Stomach (tissue), 9 donors: ENCODE data around the gene ADAM30. TPM values are rescaled to one million over a fixed set of nuclear protein-coding genes. Genes with fewer than 3 reads are reported as not detected.
"Not testable (repeated sequence)": the region's sequence is repeated elsewhere in the genome, so short reads cannot be mapped to it uniquely, and the experiment has no call there.

ENCODE experiments used
- DNase-seq, 2 donors: peaks; one replicate each; pipeline versions ENCODE4 v3.0.0 to v3.0.0-alpha.2; 2013 to 2019
- H3K27ac ChIP-seq, 5 donors: fragments of 200-600 bp in 4 of 5; sonication (generic) in 4 of 5; one replicate each; pipeline ENCODE4 v1.5.1; 2013 to 2019; ENCODE audit warnings: mild to moderate bottlenecking in 1 of 5, moderate library complexity in 1 of 5
- H3K27me3 ChIP-seq, 3 donors: fragments of 200-600 bp; sonication (generic); one replicate each; pipeline ENCODE4 v1.5.1; 2017 to 2019; ENCODE audit warnings: mixed run types in 1 of 3
- H3K36me3 ChIP-seq, 4 donors: fragments of 200-600 bp; sonication (generic); 1 replicate in 3 of 4; 2 replicates in 1 of 4; pipeline ENCODE4 v1.5.1; 2016 to 2019
- H3K4me1 ChIP-seq, 4 donors: fragments of 200-600 bp; sonication (generic); one replicate each; pipeline ENCODE4 v1.5.1; 2016 to 2019
- H3K4me3 ChIP-seq, 4 donors: fragments of 200-600 bp; sonication (generic) in 3 of 4; one replicate each; pipeline ENCODE4 v1.5.1; 2016 to 2019; ENCODE audit warnings: mild to moderate bottlenecking in 1 of 4
- H3K9me3 ChIP-seq, 4 donors: fragments of 200-600 bp; sonication (generic); one replicate each; pipeline ENCODE4 v1.5.1; 2016 to 2019
- CTCF ChIP-seq, 7 experiments: fragments of 450-650 bp in 4 of 7; fragments of 200-600 bp in 3 of 7; sonication (generic) in 3 of 7; IDR thresholded peaks; one replicate each; pipeline ENCODE4 v1.5.1; 2016 to 2019; ENCODE audit warnings: antibody characterized with exemption in 7 of 7, control low read depth in 2 of 7, mild to moderate bottlenecking in 1 of 7
- EP300 ChIP-seq: sonication (generic); formaldehyde crosslinking; IDR thresholded peaks from one replicate; pipeline ENCODE4 v1.6.1; 2017; ENCODE audit warnings: antibody characterized with exemption
- POLR2A ChIP-seq, 4 donors: fragments of 450-650 bp; IDR thresholded peaks; one replicate each; pipeline ENCODE4 v1.6.1; 2016; ENCODE audit warnings: antibody characterized with exemption in 4 of 4, control low read depth in 2 of 4, mild to moderate bottlenecking in 1 of 4, moderate library complexity in 1 of 4
- POLR2AphosphoS5 ChIP-seq, 3 donors: sonication (generic); formaldehyde crosslinking; IDR thresholded peaks; one replicate each; pipeline ENCODE4 v1.6.1; 2016; ENCODE audit warnings: antibody characterized with exemption in 3 of 3
- WGBS, 5 donors: extraction: QIAGEN DNeasy Blood & Tissue Kit in 3 of 5; methylation state at CpG; one replicate each; pipeline versions ENCODE4 v1.1.5 to v1.1.7; 2013 to 2018; 5-methylcytosine and 5-hydroxymethylcytosine counted together
- intact Hi-C: fragments of 100-400 bp; cut with DNase I; formaldehyde crosslinking; loops from one replicate; pipeline ENCODE4 v1.15.1; 2023; ENCODE audit warnings: low total_unique reads
- polyA plus RNA-seq, 3 donors: library from polyadenylated mRNA; stranded (reverse); fragments of 200-250 nt; gene quantifications; one replicate each; pipeline ENCODE4 v1.2.3, GENCODE V29; 2013
- total RNA-seq, 5 donors: library from RNA; depleted of rRNA; stranded (reverse); fragments of >200 nt; gene quantifications; one replicate each; pipeline versions ENCODE4 v1.1.0 to v1.2.3, GENCODE V29; 2014 to 2016
- donor health status: healthy with polysubstance abuse.
- donor health status: Bipolar disorder and iron deficiency.
- donor health status: healthy.

The ADAM30 gene
- total and polyA plus RNA-seq, 8 donors: not detected

DNA sequence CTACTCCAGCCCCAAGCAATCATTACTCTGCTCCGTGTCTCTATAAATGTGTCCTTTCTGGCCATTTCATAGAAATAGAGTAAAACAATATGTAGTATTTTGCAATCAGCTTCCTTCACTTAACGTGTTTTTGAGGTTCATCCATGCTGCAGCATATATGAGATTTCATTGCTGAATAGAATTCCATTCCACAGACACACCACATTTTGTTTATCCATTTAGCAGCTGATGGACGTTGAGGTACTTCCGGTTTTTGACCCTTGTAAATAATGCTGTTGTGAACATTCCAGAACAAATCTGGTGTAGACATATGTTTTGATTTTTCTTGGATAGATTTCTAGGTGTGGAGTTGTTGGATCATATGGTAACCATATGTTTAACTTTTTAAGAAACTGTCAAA lies 30.7 kb downstream of the ADAM30 start:
- intact Hi-C loops: no loop called here
- no peak for DNase-seq
- WGBS, 5 donors: 43 to 61% (median 51%) methylated on average over 4 of the region's 4 CpGs

GRCh38 chr1:119862276-119862675 lies 34.0 kb downstream of the ADAM30 start:
- H3K27me3 ChIP-seq: no peaks in the 10 kb centered on the region
- H3K36me3 ChIP-seq: no peaks in the 10 kb centered on the region
- no peak overlapping the region for H3K4me3 ChIP-seq
- H3K9me3 ChIP-seq: no peaks in the 10 kb centered on the region
- H3K27ac ChIP-seq: no peak overlapping the region
- TF ChIP-seq EP300: no peak
- TF ChIP-seq POLR2AphosphoS5 (IDR thresholded peaks at IDR 0.05): no peak
- no peak for TF ChIP-seq CTCF (IDR thresholded peaks at IDR 0.05)
- TF ChIP-seq POLR2A (IDR thresholded peaks at IDR 0.05): no peak
- peaks cover 0 to 6% (median 1%) of the 10 kb centered on the region in 4 donors for H3K4me1 ChIP-seq
- no peak for DNase-seq
- intact Hi-C loops: no loop called here

More for the DNA sequence above, 30.7 kb downstream of the ADAM30 start:
- no peaks in the 10 kb centered on the region for H3K36me3 ChIP-seq
- TF ChIP-seq POLR2AphosphoS5 (IDR thresholded peaks at IDR 0.05): no peak
- TF ChIP-seq EP300: no peak
- TF ChIP-seq CTCF (IDR thresholded peaks at IDR 0.05): no peak
- TF ChIP-seq POLR2A (IDR thresholded peaks at IDR 0.05): no peak
- no peaks in the 10 kb centered on the region for H3K27me3 ChIP-seq
- no peak overlapping the region for H3K4me3 ChIP-seq
- no peaks in the 10 kb centered on the region for H3K9me3 ChIP-seq
- H3K27ac ChIP-seq: no peak overlapping the region
- no peaks in the 10 kb centered on the region for H3K4me1 ChIP-seq

- Histone ChIP-seq H3K4me1 (peaks cover 0 to 6% (median 1%) of the 10 kb centered on the region in 4 donors), H3K36me3 (no peaks in the 10 kb centered on the region), H3K27me3 (no peaks in the 10 kb centered on the region), H3K27ac (no peak overlapping the region), H3K4me3 (no peak overlapping the region), H3K9me3 (no peaks in the 10 kb centered on the region)
- TF ChIP-seq POLR2AphosphoS5 (IDR thresholded peaks at IDR 0.05): no peak
- no peak for TF ChIP-seq CTCF (IDR thresholded peaks at IDR 0.05)
- TF ChIP-seq POLR2A (IDR thresholded peaks at IDR 0.05): no peak
- TF ChIP-seq EP300: no peak
- 77 to 89% (median 84%) methylated on average over 2 of the region's 2 CpGs for WGBS, 5 donors
- intact Hi-C loops: no loop called here
- no peak for DNase-seq
Measured at GRCh38 chr1:119861547-119861946, 34.8 kb downstream of the ADAM30 start.

- H3K4me3 ChIP-seq: no peak overlapping the region
- H3K27me3 ChIP-seq: no peaks in the 10 kb centered on the region
- peaks cover 0 to 6% (median 1%) of the 10 kb centered on the region in 4 donors for H3K4me1 ChIP-seq
- intact Hi-C loops: no loop called here
- H3K27ac ChIP-seq: peak overlapping the region in 1 of 5 donors; percentile 47
- H3K9me3 ChIP-seq: no peaks in the 10 kb centered on the region
- 37 to 51% (median 42%) methylated on average over 4 of the region's 4 CpGs for WGBS, 5 donors
- no peaks in the 10 kb centered on the region for H3K36me3 ChIP-seq
- no peak for TF ChIP-seq CTCF (IDR thresholded peaks at IDR 0.05)
- no peak for TF ChIP-seq POLR2AphosphoS5 (IDR thresholded peaks at IDR 0.05)
- TF ChIP-seq POLR2A (IDR thresholded peaks at IDR 0.05): no peak
- no peak for TF ChIP-seq EP300
- no peak for DNase-seq
Measured at GRCh38 chr1:119859647-119860046, 36.7 kb downstream of the ADAM30 start.

DNA sequence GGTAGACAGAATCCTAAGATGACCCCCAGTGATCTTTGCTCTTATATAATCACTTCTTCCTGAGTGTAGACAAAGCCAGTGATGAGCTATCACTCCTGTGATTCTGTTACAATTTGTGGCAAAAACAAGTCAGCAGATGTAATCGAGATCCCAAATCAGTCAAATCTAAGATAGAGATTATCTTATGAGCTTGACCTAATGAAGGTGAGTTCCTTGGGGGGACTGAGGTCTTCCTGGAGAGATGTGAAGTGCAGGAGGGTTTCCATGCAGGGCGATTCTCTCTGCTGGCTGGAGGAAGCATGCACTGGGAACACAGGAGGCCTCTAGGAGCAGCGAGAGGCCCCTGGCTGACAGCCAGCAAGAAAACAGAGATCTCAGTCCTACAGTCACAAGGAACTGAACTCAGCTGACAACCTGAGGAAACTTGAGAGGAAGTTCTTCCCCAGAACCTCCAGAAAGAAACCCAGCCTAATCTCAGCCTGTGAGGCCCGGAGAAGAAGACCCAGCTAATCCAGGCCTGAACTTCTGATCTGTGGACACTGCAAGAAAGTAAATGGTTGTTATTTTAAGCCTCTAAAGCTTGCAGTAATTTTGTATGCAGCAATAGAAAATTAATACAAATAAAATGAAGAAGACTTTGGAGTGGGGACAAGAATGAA lies 37.6 kb downstream of the ADAM30 start:
- H3K4me1 ChIP-seq, H3K27ac ChIP-seq, DNase-seq, H3K36me3 ChIP-seq, H3K9me3 ChIP-seq, H3K27me3 ChIP-seq, intact Hi-C loops, H3K4me3 ChIP-seq: not testable (repeated sequence)
- whole genome bisulfite sequencing, 5 donors: 57 to 65% (median 62%) methylated on average over 4 of the region's 4 CpGs
